Spinal cord (tissue), 10 donors: Measurements from ENCODE around the gene BST1. TPM values are rescaled to one million over a fixed set of nuclear protein-coding genes. Genes with fewer than 3 reads are reported as not detected.

Experiments used
- DNase-seq, 6 donors: peaks; one replicate each; pipeline versions ENCODE4 v3.0.0 to v3.0.0-alpha.2; 2013 to 2015; ENCODE audit warnings: low spot score in 6 of 6, low read depth in 4 of 6
- H3K27ac ChIP-seq: one replicate; pipeline ENCODE4 v1.5.1; 2013; ENCODE audit warnings: low read depth, low read length, control low read depth
- H3K27me3 ChIP-seq: one replicate; pipeline ENCODE4 v1.6.1; 2013; ENCODE audit warnings: low read length; ENCODE audit not compliant: control insufficient read depth, insufficient read depth
- H3K36me3 ChIP-seq: one replicate; pipeline ENCODE4 v1.6.1; 2013; ENCODE audit warnings: low read length; ENCODE audit not compliant: control insufficient read depth, insufficient read depth
- H3K4me1 ChIP-seq: one replicate; pipeline ENCODE4 v1.6.1; 2013; ENCODE audit warnings: low read length; ENCODE audit not compliant: control insufficient read depth, insufficient read depth
- H3K4me3 ChIP-seq: one replicate; pipeline ENCODE4 v1.5.1; 2013; ENCODE audit warnings: low read depth, low read length, control low read depth
- H3K9me3 ChIP-seq: one replicate; pipeline ENCODE4 v1.6.1; 2013; ENCODE audit warnings: low read length; ENCODE audit not compliant: control insufficient read depth, insufficient read depth
- WGBS: methylation state at CpG from one replicate; pipeline ENCODE4 v1.1.5; 2013; ENCODE audit warnings: missing lambda C conversion rate; ENCODE audit not compliant: insufficient coverage; 5-methylcytosine and 5-hydroxymethylcytosine counted together
- long read RNA-seq, 4 donors: transcript quantifications; one replicate each; lab custom pipeline, GENCODE V29; 2026
- polyA plus RNA-seq, 2 donors: library from polyadenylated mRNA; unstranded; fragments of 120-200 nt; gene quantifications; one replicate each; pipeline ENCODE4 v1.2.1, GENCODE V29; 2013; ENCODE audit not compliant: insufficient read length in 2 of 2
- total RNA-seq, 2 donors: library from RNA; depleted of rRNA in 1 of 2; stranded (reverse); fragments of 120-200 nt in 1 of 2; fragments of >200 nt in 1 of 2; gene quantifications; one replicate each; pipeline versions ENCODE4 v1.2.3 to v1.2.4, GENCODE V29; 2013 to 2014
- donor health status: healthy.

Gene BST1, protein sequence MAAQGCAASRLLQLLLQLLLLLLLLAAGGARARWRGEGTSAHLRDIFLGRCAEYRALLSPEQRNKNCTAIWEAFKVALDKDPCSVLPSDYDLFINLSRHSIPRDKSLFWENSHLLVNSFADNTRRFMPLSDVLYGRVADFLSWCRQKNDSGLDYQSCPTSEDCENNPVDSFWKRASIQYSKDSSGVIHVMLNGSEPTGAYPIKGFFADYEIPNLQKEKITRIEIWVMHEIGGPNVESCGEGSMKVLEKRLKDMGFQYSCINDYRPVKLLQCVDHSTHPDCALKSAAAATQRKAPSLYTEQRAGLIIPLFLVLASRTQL
- total RNA-seq (10 to 100 TPM; 13.2 to 14.1 TPM), polyA plus RNA-seq (1 to 10 TPM; 1.2 to 2.2 TPM)
- long read RNA-seq, donor 1 = 0 reads
- long read RNA-seq, donor 2 = 0 reads
- long read RNA-seq, donor 3 = 0 reads
- long read RNA-seq, donor 4, partial matches to known transcripts = 9 of 9 reads
- long read RNA-seq, donor 4, other reads (novel, unspliced or antisense) = 0 of 9 reads

DNA sequence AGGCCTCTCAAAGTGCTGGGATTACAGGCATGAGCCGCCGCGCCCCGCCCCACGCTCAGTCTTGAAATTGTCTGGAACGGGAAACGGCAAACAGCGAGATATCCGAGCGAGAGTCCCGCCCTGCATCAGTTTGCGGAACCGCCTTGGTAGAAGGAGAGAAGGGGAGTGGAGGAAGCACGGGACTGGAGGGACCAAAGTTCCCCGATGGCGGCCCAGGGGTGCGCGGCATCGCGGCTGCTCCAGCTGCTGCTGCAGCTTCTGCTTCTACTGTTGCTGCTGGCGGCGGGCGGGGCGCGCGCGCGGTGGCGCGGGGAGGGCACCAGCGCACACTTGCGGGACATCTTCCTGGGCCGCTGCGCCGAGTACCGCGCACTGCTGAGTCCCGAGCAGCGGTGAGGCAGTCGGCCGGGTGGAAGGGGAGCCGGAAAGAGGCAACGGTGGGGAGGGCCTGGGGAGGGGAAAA, at the start of gene BST1:
Gene BST1, plus strand, starts transcription at position 125 of the 463 bp plus-strand sequence. Its CDS starts 80 bp downstream, at position 205.
- Histone ChIP-seq H3K4me3 (peak within 1 kb of the TSS; percentile 55), H3K27ac (no peak within 1 kb of the TSS), H3K4me1 (peaks cover 7% of the 10 kb centered on the region), H3K36me3 (no peaks in the 10 kb centered on the region), H3K27me3 (no peaks in the 10 kb centered on the region), H3K9me3 (no peaks in the 10 kb centered on the region)
- WGBS = under 1% methylated on average over 43 of the region's 43 CpGs
- DNase-seq = peak in 2 of 6 donors; percentile 64 to 73

DNA sequence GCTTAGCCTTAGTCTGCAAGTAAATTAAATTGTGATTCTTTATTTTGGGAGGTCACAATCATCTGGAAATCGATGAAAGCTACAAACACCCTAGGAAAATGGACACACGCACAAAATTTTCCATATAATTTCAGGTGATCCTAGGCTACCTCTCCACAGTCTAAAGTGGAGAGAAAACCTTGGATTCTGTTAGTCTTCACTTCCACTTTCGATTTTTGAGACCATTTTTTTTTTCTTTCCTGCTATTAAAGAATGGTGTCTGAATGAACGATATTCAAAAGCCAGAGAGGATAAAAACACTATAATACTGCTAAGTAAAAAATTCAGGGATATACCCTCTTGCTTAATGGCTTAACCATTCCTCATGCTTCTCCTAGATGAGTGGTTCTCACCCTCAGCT, 49.4 kb upstream of the BST1 start:
- H3K4me3 ChIP-seq = peak overlapping the region; percentile 79
- H3K4me1 ChIP-seq = peaks cover 13% of the 10 kb centered on the region
- DNase-seq = no peak
- H3K9me3 ChIP-seq = no peaks in the 10 kb centered on the region
- H3K36me3 ChIP-seq = no peaks in the 10 kb centered on the region
- H3K27me3 ChIP-seq = no peaks in the 10 kb centered on the region
- WGBS = no CpG with 5 or more reads among the region's 4 CpGs
- H3K27ac ChIP-seq = peak overlapping the region; percentile 97

DNA sequence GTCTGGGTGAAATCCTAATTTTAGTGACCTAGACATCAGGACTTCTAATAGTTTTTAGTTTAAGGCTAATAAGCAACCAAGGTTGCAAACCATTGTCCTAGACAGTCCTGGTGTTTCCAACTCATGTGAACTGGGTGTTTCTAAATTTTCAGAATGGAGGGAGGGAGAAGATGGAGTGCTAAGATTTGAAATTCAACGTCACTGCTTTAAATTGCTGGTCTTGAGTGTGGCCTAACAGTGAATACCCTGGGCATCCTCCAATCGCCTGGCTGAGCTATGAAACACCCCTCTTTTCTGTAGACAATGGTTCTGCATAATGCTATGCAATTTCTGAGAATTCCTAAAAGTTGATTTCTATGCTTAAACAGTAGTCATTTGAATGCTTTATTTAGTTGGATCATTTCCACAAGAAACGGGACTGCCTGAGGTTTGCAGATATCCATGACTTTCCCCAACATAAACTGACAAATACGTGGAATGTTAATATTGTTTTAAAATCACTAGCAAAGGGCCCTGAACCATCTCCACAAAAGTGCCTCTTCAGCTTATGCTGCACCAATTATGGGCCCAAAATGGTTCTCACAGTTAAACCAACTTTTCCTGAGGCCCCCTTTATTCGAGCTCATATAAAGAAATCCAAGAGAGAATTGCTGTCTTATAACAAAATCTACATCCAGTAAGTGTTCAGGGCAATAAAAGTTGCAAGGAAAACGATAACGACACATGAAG, 48.8 kb upstream of the BST1 start:
- peaks cover 13% of the 10 kb centered on the region for H3K4me1 ChIP-seq
- DNase-seq = peak; percentile 15 to 75 (median 40)

DNA sequence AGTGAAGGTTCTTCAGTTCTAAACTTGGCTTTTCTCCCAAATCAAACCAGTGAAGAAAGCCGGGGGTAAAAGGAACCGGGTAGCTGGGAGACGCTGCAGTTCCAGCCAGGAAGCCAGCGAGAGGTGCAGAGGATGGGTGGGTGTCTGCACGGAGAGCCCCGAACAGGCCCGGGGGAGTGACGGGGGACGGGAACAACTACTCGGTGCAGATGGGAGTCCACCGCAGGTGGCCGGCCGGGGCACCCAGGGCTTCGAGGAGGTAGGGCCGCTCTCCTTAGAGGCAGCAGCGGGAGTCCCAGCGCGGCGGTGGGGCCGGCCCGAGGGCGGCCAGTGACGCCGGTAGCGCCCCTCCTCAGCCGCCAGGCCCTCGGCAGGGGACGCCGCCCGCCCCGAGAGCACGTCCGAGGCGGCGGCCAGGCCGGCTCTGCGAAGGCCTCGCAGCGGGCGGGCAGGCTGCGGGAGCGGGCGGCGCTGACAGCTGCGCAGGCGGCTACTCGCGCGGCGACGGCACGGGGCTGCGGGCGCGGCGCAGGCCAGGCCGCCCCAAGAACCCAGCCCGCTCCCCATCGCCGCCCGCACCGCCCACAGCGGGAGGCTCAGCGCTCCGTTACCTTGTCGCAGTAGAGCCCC, 48.2 kb upstream of the BST1 start:
- Histone ChIP-seq H3K27ac (peak overlapping the region; percentile 97), H3K36me3 (no peaks in the 10 kb centered on the region), H3K9me3 (no peaks in the 10 kb centered on the region), H3K4me1 (peaks cover 10% of the 10 kb centered on the region), H3K4me3 (peak overlapping the region; percentile 79), H3K27me3 (no peaks in the 10 kb centered on the region)
- WGBS = 0% methylated on average over 66 of the region's 66 CpGs
- DNase-seq = peak in 4 of 6 donors; percentile 21 to 78 (median 56)

More for the DNA sequence above, 48.8 kb upstream of the BST1 start:
- 0% methylated on average over 1 of the region's 7 CpGs for WGBS
- no peaks in the 10 kb centered on the region for H3K36me3 ChIP-seq
- H3K4me3 ChIP-seq = peak overlapping the region; percentile 79
- H3K9me3 ChIP-seq = no peaks in the 10 kb centered on the region
- H3K27me3 ChIP-seq = no peaks in the 10 kb centered on the region
- H3K27ac ChIP-seq = peak overlapping the region; percentile 97

DNA sequence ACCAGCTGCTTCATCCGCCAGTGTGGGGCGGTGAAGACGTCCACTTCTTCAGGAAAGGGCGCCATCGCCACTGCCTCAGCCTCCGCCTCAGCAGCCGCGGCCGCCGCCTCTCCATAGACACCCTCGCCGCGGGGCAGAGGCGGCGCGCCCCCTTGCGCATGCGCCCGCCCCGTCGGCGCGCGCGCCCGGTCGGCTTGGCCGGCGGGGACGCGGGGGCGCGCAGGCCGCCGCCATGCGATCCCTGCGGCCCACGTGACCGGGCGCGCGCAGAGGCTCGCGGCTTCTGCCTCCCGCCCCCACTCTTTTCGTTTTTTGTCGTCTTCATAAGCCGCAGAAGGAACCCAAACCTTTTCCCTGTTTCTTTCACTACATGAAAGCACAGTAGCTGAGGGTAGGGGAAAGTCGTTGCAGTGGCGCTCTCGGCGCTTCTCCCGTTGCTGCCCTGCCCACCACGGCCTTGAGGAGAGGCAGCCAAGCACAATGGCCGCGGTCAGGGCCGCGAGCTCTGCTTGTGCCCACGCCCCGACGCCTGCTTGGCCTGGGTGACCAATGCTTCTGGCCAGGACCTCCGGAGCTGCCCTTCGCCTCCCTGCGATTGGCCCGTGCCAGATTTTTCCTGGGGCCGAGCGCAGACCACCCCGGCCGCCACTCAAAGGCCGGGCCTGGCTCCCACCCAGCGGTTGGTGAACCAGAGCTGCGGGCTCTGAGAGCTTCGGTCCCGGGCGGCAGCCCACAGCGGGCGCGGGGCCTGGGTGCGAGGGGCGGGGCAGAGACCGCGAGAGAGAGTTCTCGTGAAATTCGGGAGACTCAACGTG, 47.4 kb upstream of the BST1 start, which contains the start of gene FBXL5:
Gene FBXL5, minus strand, starts transcription at position 135 of the 815 bp plus-strand sequence. Its CDS starts 70 bp downstream, at position 65.
- peaks cover 10% of the 10 kb centered on the region for H3K4me1 ChIP-seq
- under 1% methylated on average over 79 of the region's 85 CpGs for WGBS

DNA sequence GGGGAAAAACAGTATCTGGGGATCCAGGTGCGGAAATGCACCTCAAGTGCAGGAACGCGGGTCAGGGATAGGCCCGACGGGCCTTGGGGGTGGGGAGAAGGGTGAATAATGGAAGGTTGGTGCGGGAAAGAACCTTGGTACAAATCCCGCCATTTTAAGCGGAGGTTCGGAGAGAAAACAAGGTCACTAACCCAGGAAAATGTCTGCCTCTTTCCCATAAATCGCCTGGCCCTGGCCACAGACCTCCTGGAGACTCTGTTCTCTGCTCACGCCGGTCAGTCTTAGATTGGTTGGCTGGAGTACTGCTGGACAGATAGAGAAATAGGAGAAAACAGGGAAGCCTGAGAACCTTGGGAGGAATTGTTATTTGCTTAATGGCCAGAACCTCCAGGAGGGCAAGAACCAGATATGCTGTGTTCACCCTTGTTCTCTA, 46.8 kb upstream of the BST1 start:
- no peaks in the 10 kb centered on the region for H3K36me3 ChIP-seq
- H3K27me3 ChIP-seq = no peaks in the 10 kb centered on the region
- 44% methylated on average over 11 of the region's 12 CpGs for WGBS
- no peaks in the 10 kb centered on the region for H3K9me3 ChIP-seq
- DNase-seq = peak in 3 of 6 donors; percentile 15 to 78 (median 35)
- H3K27ac ChIP-seq = peak overlapping the region; percentile 100
- peaks cover 10% of the 10 kb centered on the region for H3K4me1 ChIP-seq
- peak overlapping the region; percentile 79 for H3K4me3 ChIP-seq

More for the DNA sequence above, 47.4 kb upstream of the BST1 start, which contains the start of gene FBXL5:
- H3K27me3 ChIP-seq = no peaks in the 10 kb centered on the region
- peak within 1 kb of the TSS; percentile 100 for H3K27ac ChIP-seq
- no peaks in the 10 kb centered on the region for H3K9me3 ChIP-seq
- DNase-seq = peak; percentile 80 to 97 (median 86)
- peak within 1 kb of the TSS; percentile 79 for H3K4me3 ChIP-seq
- no peaks in the 10 kb centered on the region for H3K36me3 ChIP-seq

DNA sequence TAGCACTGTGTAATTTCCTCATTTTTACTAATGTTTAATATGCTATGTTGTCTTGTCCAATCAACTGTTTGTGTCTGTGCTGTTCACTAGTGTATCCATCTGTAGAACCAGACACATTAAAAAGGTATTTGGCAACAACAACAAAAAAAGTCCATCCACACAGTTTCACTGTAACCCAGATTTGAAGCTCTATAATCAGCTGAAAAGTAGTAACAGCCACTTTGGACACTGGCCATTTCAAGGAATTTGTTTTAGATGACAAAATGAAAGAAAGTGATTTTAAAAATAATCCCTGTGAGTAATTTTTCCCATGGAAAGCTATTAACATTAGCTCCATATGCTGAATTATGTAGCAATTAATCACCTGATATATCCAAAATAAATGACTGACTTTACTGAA, 45.5 kb upstream of the BST1 start:
- Histone ChIP-seq H3K27ac (no peak overlapping the region), H3K4me1 (peaks cover 10% of the 10 kb centered on the region), H3K36me3 (no peaks in the 10 kb centered on the region), H3K9me3 (no peaks in the 10 kb centered on the region), H3K4me3 (no peak overlapping the region), H3K27me3 (no peaks in the 10 kb centered on the region)
- DNase-seq = no peak

DNA sequence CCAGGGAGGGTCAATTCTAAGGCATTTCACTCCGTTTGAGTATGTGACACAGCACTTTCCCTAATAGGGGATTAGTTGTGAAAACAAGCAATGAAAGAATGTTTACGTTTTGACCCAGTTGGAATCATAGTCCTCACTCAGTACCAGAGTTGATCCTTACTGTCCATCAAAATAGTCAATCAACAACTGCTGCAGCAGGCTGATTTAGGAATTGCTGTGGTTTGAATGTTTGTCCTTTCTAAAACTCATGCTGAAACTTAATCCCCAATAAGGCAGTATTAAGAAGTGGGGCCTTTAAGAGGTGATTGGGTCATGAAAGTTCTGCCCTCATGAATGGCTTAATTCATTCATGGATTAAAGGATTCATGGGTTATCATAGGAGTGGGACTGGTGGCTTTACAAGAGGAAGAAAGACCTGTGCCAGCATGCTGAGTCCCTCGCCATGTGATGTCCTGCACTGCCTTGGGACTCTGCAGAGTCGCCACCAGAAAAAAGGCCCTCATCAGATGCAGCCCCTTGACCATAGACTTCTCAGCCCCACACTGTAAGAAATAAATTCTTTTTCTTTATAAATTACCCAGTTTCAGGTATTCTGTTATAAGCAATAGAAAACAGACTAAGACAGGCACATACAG, 44.6 kb upstream of the BST1 start:
- no peaks in the 10 kb centered on the region for H3K36me3 ChIP-seq
- 86% methylated on average over 1 of the region's 4 CpGs for WGBS
- no peaks in the 10 kb centered on the region for H3K27me3 ChIP-seq
- DNase-seq = no peak
- H3K9me3 ChIP-seq = no peaks in the 10 kb centered on the region
- peaks cover 10% of the 10 kb centered on the region for H3K4me1 ChIP-seq
- no peak overlapping the region for H3K4me3 ChIP-seq
- no peak overlapping the region for H3K27ac ChIP-seq
